ENCODE data around the gene SULT1C3. TPM values are rescaled to one million over a fixed set of nuclear protein-coding genes. Genes with fewer than 3 reads are reported as not detected.
A peak's percentile ranks its signal among the peaks of the same experiment; 100 is the strongest.

Gene SULT1C3
- total RNA-seq, 1 experiment from 2014 or later = not detected

DNA sequence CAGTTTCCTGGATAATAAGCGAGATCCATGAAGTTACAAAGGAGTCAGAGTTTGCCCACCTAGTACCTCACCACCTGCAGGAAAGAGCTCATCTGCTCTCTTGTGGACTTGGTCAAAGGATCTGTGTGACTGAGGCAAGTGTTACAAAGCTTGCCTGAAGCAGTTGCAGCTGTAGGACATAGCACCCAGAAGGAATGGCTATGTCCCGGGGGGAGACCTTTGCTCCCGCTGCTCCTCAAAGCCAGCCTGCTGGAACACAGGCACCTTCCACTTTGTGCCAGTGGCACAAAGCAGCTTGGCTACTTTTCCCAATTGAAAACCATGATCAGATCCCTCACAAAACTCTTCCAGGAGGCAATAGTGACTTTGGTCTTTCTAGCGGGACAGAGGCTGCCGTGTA is 45.8 kb downstream of the SULT1C3 start:
- Histone ChIP-seq H3K4me1 (ENCODE audit: insufficient read depth, low read length, poor library complexity, severe bottlenecking) (no peaks in the 10 kb centered on the region), H3K27me3 (replicated peaks; ENCODE audit: insufficient read depth, low read depth, low read length, poor library complexity) (no peaks in the 10 kb centered on the region), H3K27ac (ENCODE audit: low read depth, low read length, poor library complexity, severe bottlenecking) (no peak overlapping the region), H3K36me3 (ENCODE audit: insufficient read depth, low read length, poor library complexity, severe bottlenecking) (no peaks in the 10 kb centered on the region), H3K4me3 (ENCODE audit: low read depth, low read length, poor library complexity, severe bottlenecking) (no peak overlapping the region), H3K9me3 (ENCODE audit: low read depth, low read length, poor library complexity, severe bottlenecking) (no peaks in the 10 kb centered on the region)
- BruUV-seq (replicated peaks) = no TSS peak
- no peak for DNase-seq (ENCODE audit: low spot score)
- ChIA-PET CTCF (no interaction called here), POLR2A (ENCODE audit: low non-redundant PET) (no interaction called here)
- TF ChIP-seq, protein P1, sequence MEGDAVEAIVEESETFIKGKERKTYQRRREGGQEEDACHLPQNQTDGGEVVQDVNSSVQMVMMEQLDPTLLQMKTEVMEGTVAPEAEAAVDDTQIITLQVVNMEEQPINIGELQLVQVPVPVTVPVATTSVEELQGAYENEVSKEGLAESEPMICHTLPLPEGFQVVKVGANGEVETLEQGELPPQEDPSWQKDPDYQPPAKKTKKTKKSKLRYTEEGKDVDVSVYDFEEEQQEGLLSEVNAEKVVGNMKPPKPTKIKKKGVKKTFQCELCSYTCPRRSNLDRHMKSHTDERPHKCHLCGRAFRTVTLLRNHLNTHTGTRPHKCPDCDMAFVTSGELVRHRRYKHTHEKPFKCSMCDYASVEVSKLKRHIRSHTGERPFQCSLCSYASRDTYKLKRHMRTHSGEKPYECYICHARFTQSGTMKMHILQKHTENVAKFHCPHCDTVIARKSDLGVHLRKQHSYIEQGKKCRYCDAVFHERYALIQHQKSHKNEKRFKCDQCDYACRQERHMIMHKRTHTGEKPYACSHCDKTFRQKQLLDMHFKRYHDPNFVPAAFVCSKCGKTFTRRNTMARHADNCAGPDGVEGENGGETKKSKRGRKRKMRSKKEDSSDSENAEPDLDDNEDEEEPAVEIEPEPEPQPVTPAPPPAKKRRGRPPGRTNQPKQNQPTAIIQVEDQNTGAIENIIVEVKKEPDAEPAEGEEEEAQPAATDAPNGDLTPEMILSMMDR (conservative IDR thresholded peaks at IDR 0.05; ENCODE audit: low read depth, low read length) = no peak
- TF ChIP-seq EZH2 (IDR thresholded peaks at IDR 0.05; ENCODE audit: borderline replicate concordance, low read depth, low read length, poor library complexity, severe bottlenecking) = no peak
- intact Hi-C loops (cut with micrococcal nuclease; ENCODE audit: unreplicated experiment) = no loop called here

DNA sequence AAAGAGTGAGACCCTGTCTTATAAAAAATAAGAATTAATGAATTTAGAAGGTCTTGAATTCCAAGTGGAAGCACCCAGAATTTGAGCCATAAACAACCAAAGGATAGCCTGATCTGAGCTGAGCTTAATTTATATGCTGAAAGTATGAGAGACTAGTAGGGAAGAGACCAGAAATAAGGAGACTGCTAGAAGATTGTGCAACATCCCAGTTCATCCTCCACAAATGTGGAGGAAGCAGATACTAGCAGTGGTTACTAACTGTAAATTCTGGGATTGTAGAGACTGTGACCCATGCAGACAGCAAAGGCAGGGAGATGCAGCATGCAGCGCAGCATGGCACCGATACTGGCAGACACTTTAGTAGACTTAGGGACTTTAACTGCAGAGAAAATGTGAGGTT is 47.4 kb downstream of the SULT1C3 start:
- TF ChIP-seq, protein P1 (conservative IDR thresholded peaks at IDR 0.05; ENCODE audit: low read depth, low read length) = no peak
- no peak for TF ChIP-seq EZH2 (IDR thresholded peaks at IDR 0.05; ENCODE audit: borderline replicate concordance, low read depth, low read length, poor library complexity, severe bottlenecking)
- H3K36me3 ChIP-seq (ENCODE audit: insufficient read depth, low read length, poor library complexity, severe bottlenecking) = no peaks in the 10 kb centered on the region
- H3K27ac ChIP-seq (ENCODE audit: low read depth, low read length, poor library complexity, severe bottlenecking) = no peak overlapping the region
- ChIA-PET CTCF (no interaction called here), POLR2A (ENCODE audit: low non-redundant PET) (no interaction called here)
- no TSS peak for BruUV-seq (replicated peaks)
- H3K27me3 ChIP-seq (replicated peaks; ENCODE audit: insufficient read depth, low read depth, low read length, poor library complexity) = no peaks in the 10 kb centered on the region
- no peak for DNase-seq (ENCODE audit: low spot score)
- H3K9me3 ChIP-seq (ENCODE audit: low read depth, low read length, poor library complexity, severe bottlenecking) = no peaks in the 10 kb centered on the region
- intact Hi-C loops (cut with micrococcal nuclease; ENCODE audit: unreplicated experiment) = no loop called here
- no peaks in the 10 kb centered on the region for H3K4me1 ChIP-seq (ENCODE audit: insufficient read depth, low read length, poor library complexity, severe bottlenecking)
- no peak overlapping the region for H3K4me3 ChIP-seq (ENCODE audit: low read depth, low read length, poor library complexity, severe bottlenecking)

DNA sequence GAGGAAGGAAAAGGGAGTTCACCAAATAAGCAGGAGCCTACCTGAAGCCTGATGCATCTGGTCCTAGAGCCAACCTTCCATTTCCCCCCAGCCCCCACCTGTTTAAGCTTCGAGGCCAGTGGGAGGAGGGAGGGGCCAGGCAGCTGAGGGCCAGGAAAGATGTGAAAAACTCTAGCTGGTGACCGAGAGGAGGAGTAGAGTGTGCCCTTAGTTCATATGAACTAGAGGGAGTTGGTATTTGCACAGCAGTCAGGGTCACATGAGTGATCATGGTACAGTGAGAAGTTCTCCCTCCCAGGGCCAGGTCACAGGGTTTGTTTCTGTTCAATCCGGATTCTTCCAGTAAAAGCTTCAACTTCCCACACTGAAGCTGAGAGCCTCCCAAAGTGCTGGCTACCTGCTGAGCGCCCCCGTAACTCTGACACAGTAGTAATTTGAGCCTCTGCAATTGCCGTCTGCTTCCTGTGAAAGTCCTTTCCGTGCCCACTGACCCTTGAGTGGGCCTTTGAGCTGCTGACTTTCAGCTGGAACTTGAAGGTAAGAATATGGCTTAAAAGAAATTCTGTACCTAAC is 48.9 kb downstream of the SULT1C3 start, which contains the start of gene SULT1C2:
Gene SULT1C2, plus strand, starts transcription at position 362 of the 573 bp plus-strand sequence. CDS start 4,773 bp downstream, outside the sequence.
- Histone ChIP-seq H3K27me3 (replicated peaks; ENCODE audit: insufficient read depth, low read depth, low read length, poor library complexity) (no peaks in the 10 kb centered on the region), H3K4me3 (ENCODE audit: low read depth, low read length, poor library complexity, severe bottlenecking) (no peak within 1 kb of the TSS), H3K27ac (ENCODE audit: low read depth, low read length, poor library complexity, severe bottlenecking) (no peak within 1 kb of the TSS), H3K9me3 (ENCODE audit: low read depth, low read length, poor library complexity, severe bottlenecking) (no peaks in the 10 kb centered on the region), H3K4me1 (ENCODE audit: insufficient read depth, low read length, poor library complexity, severe bottlenecking) (no peaks in the 10 kb centered on the region), H3K36me3 (ENCODE audit: insufficient read depth, low read length, poor library complexity, severe bottlenecking) (no peaks in the 10 kb centered on the region)
- DNase-seq (ENCODE audit: low spot score) = peak; percentile 9
- TF ChIP-seq, protein P1 (conservative IDR thresholded peaks at IDR 0.05; ENCODE audit: low read depth, low read length) = no peak
- no peak for TF ChIP-seq EZH2 (IDR thresholded peaks at IDR 0.05; ENCODE audit: borderline replicate concordance, low read depth, low read length, poor library complexity, severe bottlenecking)
- ChIA-PET CTCF (no interaction called here), POLR2A (ENCODE audit: low non-redundant PET) (interaction anchor here (0.6 kb wide), 1 partner anchor 15 kb away, joined by 3 read pairs; no protein-coding TSS in a partner anchor)
- intact Hi-C loops (cut with micrococcal nuclease; ENCODE audit: unreplicated experiment) = no loop called here
- BruUV-seq (replicated peaks) = no TSS peak
